HL-60 (cell line): ENCODE measurements around the gene HTR6.

Source experiments
- CTCF ChIP-seq: IDR thresholded peaks from one replicate; pipeline ENCODE4 v1.5.1; 2011; ENCODE audit warnings: low read length, control low read depth, inconsistent platforms; ENCODE audit not compliant: insufficient read depth
- POLR2AphosphoS5 ChIP-seq: IDR thresholded peaks from 2 replicates; pipeline ENCODE4 v1.6.1; 2012; ENCODE audit warnings: low read depth
- REST ChIP-seq: IDR thresholded peaks from 2 replicates; pipeline ENCODE4 v1.6.1; 2012; ENCODE audit warnings: low read depth; ENCODE audit not compliant: insufficient replicate concordance
- SPI1 ChIP-seq: IDR thresholded peaks from 2 replicates; pipeline ENCODE4 v1.6.1; 2012; ENCODE audit warnings: low read depth, mild to moderate bottlenecking, borderline replicate concordance

GRCh38 chr1:19710825-19711611 lies 46.3 kb downstream of the HTR6 start:
- TF ChIP-seq CTCF = no peak
- no peak for TF ChIP-seq SPI1
- TF ChIP-seq REST = no peak
- TF ChIP-seq POLR2AphosphoS5 = no peak
